GM23338 (cell line): Measurements from ENCODE around the gene CDH19. TPM values are rescaled to one million over a fixed set of nuclear protein-coding genes. Genes with fewer than 3 reads are reported as not detected.

ENCODE experiments used
- ATAC-seq: fragments of 200-7000 bp; cut with Tn5 transposase; 3 replicates; pipeline ENCODE4 v1.9.1; 2020
- DNase-seq: peaks from one replicate; pipeline ENCODE4 v3.0.0-alpha.2; 2015; ENCODE audit warnings: low spot score
- H2AFZ ChIP-seq: fragments of 200-600 bp; sonication (generic); 2 replicates; pipeline ENCODE4 v1.8.0; 2016; ENCODE audit warnings: antibody characterized with exemption, mild to moderate bottlenecking, moderate library complexity
- H3F3A ChIP-seq: fragments of 200-600 bp; sonication (generic); replicated peaks from 2 replicates; pipeline ENCODE4 v1.8.0; 2017; ENCODE audit warnings: antibody characterized with exemption, mixed run types, low read depth
- H3K27ac ChIP-seq: fragments of 200-600 bp; sonication (generic); 2 replicates; pipeline ENCODE4 v1.6.1; 2016; ENCODE audit warnings: low read depth
- H3K27me3 ChIP-seq: fragments of 200-600 bp; sonication (generic); 2 replicates; pipeline ENCODE4 v1.8.0; 2016; ENCODE audit warnings: mild to moderate bottlenecking, mixed run types, moderate library complexity; ENCODE audit not compliant: insufficient read depth
- H3K36me3 ChIP-seq: fragments of 200-600 bp; sonication (generic); 2 replicates; pipeline ENCODE4 v1.8.0; 2016; ENCODE audit warnings: mild to moderate bottlenecking; ENCODE audit not compliant: insufficient read depth
- H3K4me1 ChIP-seq: fragments of 200-600 bp; sonication (generic); 2 replicates; pipeline ENCODE4 v1.8.0; 2016; ENCODE audit warnings: mild to moderate bottlenecking, moderate library complexity; ENCODE audit not compliant: insufficient read depth
- H3K4me2 ChIP-seq: fragments of 200-600 bp; sonication (generic); 2 replicates; pipeline ENCODE4 v1.7.1; 2017; ENCODE audit warnings: mixed run types
- H3K4me3 ChIP-seq: fragments of 200-600 bp; sonication (generic); 2 replicates; pipeline ENCODE4 v1.6.1; 2016; ENCODE audit warnings: mixed run types
- H3K79me2 ChIP-seq: fragments of 200-600 bp; sonication (generic); replicated peaks from 2 replicates; pipeline ENCODE4 v1.8.0; 2017; ENCODE audit warnings: mild to moderate bottlenecking; ENCODE audit not compliant: insufficient read depth
- H3K9me2 ChIP-seq: fragments of 200-600 bp; sonication (generic); 2 replicates; pipeline ENCODE4 v1.8.0; 2017; ENCODE audit not compliant: insufficient read depth
- H4K20me1 ChIP-seq: fragments of 200-600 bp; sonication (generic); replicated peaks from 2 replicates; pipeline ENCODE4 v1.8.0; 2017; ENCODE audit warnings: mild to moderate bottlenecking; ENCODE audit not compliant: insufficient read depth
- H3K27ac Mint-ChIP-seq: 2 replicates; pipeline ENCODE4 v1.8.0; 2020; ENCODE audit warnings: inconsistent platforms, mild to moderate bottlenecking, moderate library complexity, mixed read lengths
- H3K27me3 Mint-ChIP-seq: 3 replicates; pipeline ENCODE4 v1.8.0; 2022; ENCODE audit warnings: low read depth, mild to moderate bottlenecking, moderate library complexity, mixed read lengths, inconsistent platforms; ENCODE audit not compliant: insufficient read depth, poor library complexity
- H3K36me3 Mint-ChIP-seq: 3 replicates; pipeline ENCODE4 v1.8.0; 2021; ENCODE audit warnings: low read depth, mild to moderate bottlenecking, inconsistent platforms, moderate library complexity, mixed read lengths
- H3K4me1 Mint-ChIP-seq: 3 replicates; pipeline ENCODE4 v1.8.0; 2020; ENCODE audit warnings: mild to moderate bottlenecking, inconsistent platforms, mixed read lengths
- H3K4me3 Mint-ChIP-seq: 3 replicates; pipeline ENCODE4 v1.8.0; 2021; ENCODE audit warnings: moderate library complexity, mild to moderate bottlenecking, inconsistent platforms, mixed read lengths
- H3K9me3 Mint-ChIP-seq: 3 replicates; pipeline ENCODE4 v1.8.0; 2020; ENCODE audit warnings: moderate library complexity, mild to moderate bottlenecking, inconsistent platforms, mixed read lengths
- CREB1 ChIP-seq: fragments of 250-450 bp; sonication (Bioruptor Pico); IDR thresholded peaks from 2 replicates; pipeline ENCODE4 v1.5.0; 2020; ENCODE audit warnings: low read depth, mild to moderate bottlenecking, moderate library complexity
- EZH2 ChIP-seq: fragments of 200-600 bp; sonication (generic); IDR thresholded peaks from one replicate; pipeline ENCODE4 v1.8.0; 2017; ENCODE audit warnings: antibody characterized with exemption, mild to moderate bottlenecking, low read depth; ENCODE audit not compliant: unreplicated experiment
- EZH2phosphoT487 ChIP-seq: fragments of 200-600 bp; sonication (generic); IDR thresholded peaks from one replicate; pipeline ENCODE4 v1.8.1; 2018; ENCODE audit warnings: antibody characterized with exemption; ENCODE audit not compliant: unreplicated experiment
- JUNB ChIP-seq: IDR thresholded peaks from one replicate; pipeline ENCODE4 v1.6.1; 2016; ENCODE audit warnings: antibody characterized with exemption; ENCODE audit not compliant: unreplicated experiment
- NANOG ChIP-seq: IDR thresholded peaks from 2 replicates; pipeline ENCODE4 v1.6.1; 2016; ENCODE audit warnings: antibody characterized with exemption, borderline replicate concordance
- POLR2AphosphoS5 ChIP-seq: IDR thresholded peaks from 2 replicates; pipeline ENCODE4 v1.6.1; 2016; ENCODE audit warnings: antibody characterized with exemption, low read depth
- STAT1 ChIP-seq: IDR thresholded peaks from one replicate; pipeline ENCODE4 v1.6.1; 2016; ENCODE audit warnings: antibody characterized with exemption; ENCODE audit not compliant: unreplicated experiment
- ZNF114 ChIP-seq: fragments of 250-450 bp; sonication (Bioruptor Pico); IDR thresholded peaks from 2 replicates; pipeline ENCODE4 v1.5.0; 2020; ENCODE audit warnings: mild to moderate bottlenecking, moderate library complexity
- ZNF331 ChIP-seq: fragments of 250-450 bp; sonication (Bioruptor Pico); IDR thresholded peaks from 2 replicates; pipeline ENCODE4 v1.5.0; 2020; ENCODE audit warnings: low read depth, mild to moderate bottlenecking, moderate library complexity
- polyA plus RNA-seq: library from polyadenylated mRNA; unstranded; fragments of >200 nt; fragmentation: Nextera tagmentation; extraction: Ambion mirVana; gene quantifications from 2 replicates; pipeline ENCODE4 v1.2.1, GENCODE V29; 2016
- total RNA-seq: library from RNA; depleted of rRNA; stranded (reverse); fragments of >200 nt; shearing (Covaris generic); gene quantifications from 2 replicates; pipeline ENCODE4 v1.2.3, GENCODE V29; 2014
- TF ChIP-seq, protein P1 (sequence below), 2 experiments: fragments of 200-600 bp in 1 of 2; sonication (generic) in 1 of 2; conservative IDR thresholded peaks; 2 replicates each; pipeline versions ENCODE4 v1.5.1 to v1.6.1; 2016 to 2017; ENCODE audit warnings: antibody characterized with exemption in 2 of 2, low read depth in 2 of 2, mild to moderate bottlenecking in 2 of 2, moderate library complexity in 1 of 2
- TF ChIP-seq, protein P2 (sequence below): IDR thresholded peaks from one replicate; pipeline ENCODE4 v1.6.1; 2018; ENCODE audit warnings: antibody characterized with exemption; ENCODE audit not compliant: unreplicated experiment
- TF ChIP-seq, protein P3 (sequence below): IDR thresholded peaks from 2 replicates; pipeline ENCODE4 v1.6.1; 2016; ENCODE audit warnings: antibody characterized with exemption
- TF ChIP-seq, protein P4 (sequence below): fragments of 250-450 bp; sonication (Bioruptor Pico); IDR thresholded peaks from 2 replicates; pipeline ENCODE4 v1.5.0; 2020; ENCODE audit warnings: mild to moderate bottlenecking, moderate library complexity

The CDH19 gene
- total and polyA plus RNA-seq, 2 experiments from 2014 or later: 0.03 TPM

DNA sequence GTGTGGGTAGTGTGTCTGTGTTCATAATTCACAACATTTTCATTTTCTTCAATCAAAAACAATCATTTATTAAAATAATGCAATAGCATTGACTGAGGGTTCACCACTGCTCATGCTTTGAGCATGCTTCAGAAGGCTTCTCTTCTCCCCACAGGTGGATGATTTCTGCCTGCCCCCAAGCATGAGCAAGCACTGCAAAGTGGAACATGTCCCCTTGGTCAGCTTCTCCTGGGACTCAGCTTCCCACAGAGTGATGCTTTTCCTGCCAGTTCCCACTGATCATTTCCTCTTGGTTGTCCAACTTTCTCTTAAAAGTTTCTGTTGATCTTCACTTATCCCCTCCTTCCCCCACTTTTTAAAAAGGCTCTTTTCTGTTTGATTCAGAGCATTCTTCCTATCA is 31.5 kb upstream of the CDH19 start:
- H3K9me3 Mint-ChIP-seq: no peaks in the 10 kb centered on the region
- no peak for TF ChIP-seq EZH2
- TF ChIP-seq ZNF114 (CRISPR knock-in tag): no peak
- TF ChIP-seq, protein P1, sequence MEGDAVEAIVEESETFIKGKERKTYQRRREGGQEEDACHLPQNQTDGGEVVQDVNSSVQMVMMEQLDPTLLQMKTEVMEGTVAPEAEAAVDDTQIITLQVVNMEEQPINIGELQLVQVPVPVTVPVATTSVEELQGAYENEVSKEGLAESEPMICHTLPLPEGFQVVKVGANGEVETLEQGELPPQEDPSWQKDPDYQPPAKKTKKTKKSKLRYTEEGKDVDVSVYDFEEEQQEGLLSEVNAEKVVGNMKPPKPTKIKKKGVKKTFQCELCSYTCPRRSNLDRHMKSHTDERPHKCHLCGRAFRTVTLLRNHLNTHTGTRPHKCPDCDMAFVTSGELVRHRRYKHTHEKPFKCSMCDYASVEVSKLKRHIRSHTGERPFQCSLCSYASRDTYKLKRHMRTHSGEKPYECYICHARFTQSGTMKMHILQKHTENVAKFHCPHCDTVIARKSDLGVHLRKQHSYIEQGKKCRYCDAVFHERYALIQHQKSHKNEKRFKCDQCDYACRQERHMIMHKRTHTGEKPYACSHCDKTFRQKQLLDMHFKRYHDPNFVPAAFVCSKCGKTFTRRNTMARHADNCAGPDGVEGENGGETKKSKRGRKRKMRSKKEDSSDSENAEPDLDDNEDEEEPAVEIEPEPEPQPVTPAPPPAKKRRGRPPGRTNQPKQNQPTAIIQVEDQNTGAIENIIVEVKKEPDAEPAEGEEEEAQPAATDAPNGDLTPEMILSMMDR (conservative IDR thresholded peaks at IDR 0.05; ENCODE audit: low read depth in 2 of 2): no peak
- TF ChIP-seq, protein P2, sequence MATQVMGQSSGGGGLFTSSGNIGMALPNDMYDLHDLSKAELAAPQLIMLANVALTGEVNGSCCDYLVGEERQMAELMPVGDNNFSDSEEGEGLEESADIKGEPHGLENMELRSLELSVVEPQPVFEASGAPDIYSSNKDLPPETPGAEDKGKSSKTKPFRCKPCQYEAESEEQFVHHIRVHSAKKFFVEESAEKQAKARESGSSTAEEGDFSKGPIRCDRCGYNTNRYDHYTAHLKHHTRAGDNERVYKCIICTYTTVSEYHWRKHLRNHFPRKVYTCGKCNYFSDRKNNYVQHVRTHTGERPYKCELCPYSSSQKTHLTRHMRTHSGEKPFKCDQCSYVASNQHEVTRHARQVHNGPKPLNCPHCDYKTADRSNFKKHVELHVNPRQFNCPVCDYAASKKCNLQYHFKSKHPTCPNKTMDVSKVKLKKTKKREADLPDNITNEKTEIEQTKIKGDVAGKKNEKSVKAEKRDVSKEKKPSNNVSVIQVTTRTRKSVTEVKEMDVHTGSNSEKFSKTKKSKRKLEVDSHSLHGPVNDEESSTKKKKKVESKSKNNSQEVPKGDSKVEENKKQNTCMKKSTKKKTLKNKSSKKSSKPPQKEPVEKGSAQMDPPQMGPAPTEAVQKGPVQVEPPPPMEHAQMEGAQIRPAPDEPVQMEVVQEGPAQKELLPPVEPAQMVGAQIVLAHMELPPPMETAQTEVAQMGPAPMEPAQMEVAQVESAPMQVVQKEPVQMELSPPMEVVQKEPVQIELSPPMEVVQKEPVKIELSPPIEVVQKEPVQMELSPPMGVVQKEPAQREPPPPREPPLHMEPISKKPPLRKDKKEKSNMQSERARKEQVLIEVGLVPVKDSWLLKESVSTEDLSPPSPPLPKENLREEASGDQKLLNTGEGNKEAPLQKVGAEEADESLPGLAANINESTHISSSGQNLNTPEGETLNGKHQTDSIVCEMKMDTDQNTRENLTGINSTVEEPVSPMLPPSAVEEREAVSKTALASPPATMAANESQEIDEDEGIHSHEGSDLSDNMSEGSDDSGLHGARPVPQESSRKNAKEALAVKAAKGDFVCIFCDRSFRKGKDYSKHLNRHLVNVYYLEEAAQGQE: no peak
- TF ChIP-seq POLR2AphosphoS5: no peak
- TF ChIP-seq EZH2phosphoT487: no peak
- no peak for TF ChIP-seq CREB1 (CRISPR knock-in tag)
- TF ChIP-seq ZNF331 (CRISPR knock-in tag): no peak
- TF ChIP-seq, protein P3, sequence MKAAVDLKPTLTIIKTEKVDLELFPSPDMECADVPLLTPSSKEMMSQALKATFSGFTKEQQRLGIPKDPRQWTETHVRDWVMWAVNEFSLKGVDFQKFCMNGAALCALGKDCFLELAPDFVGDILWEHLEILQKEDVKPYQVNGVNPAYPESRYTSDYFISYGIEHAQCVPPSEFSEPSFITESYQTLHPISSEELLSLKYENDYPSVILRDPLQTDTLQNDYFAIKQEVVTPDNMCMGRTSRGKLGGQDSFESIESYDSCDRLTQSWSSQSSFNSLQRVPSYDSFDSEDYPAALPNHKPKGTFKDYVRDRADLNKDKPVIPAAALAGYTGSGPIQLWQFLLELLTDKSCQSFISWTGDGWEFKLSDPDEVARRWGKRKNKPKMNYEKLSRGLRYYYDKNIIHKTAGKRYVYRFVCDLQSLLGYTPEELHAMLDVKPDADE: no peak
- TF ChIP-seq, protein P4, sequence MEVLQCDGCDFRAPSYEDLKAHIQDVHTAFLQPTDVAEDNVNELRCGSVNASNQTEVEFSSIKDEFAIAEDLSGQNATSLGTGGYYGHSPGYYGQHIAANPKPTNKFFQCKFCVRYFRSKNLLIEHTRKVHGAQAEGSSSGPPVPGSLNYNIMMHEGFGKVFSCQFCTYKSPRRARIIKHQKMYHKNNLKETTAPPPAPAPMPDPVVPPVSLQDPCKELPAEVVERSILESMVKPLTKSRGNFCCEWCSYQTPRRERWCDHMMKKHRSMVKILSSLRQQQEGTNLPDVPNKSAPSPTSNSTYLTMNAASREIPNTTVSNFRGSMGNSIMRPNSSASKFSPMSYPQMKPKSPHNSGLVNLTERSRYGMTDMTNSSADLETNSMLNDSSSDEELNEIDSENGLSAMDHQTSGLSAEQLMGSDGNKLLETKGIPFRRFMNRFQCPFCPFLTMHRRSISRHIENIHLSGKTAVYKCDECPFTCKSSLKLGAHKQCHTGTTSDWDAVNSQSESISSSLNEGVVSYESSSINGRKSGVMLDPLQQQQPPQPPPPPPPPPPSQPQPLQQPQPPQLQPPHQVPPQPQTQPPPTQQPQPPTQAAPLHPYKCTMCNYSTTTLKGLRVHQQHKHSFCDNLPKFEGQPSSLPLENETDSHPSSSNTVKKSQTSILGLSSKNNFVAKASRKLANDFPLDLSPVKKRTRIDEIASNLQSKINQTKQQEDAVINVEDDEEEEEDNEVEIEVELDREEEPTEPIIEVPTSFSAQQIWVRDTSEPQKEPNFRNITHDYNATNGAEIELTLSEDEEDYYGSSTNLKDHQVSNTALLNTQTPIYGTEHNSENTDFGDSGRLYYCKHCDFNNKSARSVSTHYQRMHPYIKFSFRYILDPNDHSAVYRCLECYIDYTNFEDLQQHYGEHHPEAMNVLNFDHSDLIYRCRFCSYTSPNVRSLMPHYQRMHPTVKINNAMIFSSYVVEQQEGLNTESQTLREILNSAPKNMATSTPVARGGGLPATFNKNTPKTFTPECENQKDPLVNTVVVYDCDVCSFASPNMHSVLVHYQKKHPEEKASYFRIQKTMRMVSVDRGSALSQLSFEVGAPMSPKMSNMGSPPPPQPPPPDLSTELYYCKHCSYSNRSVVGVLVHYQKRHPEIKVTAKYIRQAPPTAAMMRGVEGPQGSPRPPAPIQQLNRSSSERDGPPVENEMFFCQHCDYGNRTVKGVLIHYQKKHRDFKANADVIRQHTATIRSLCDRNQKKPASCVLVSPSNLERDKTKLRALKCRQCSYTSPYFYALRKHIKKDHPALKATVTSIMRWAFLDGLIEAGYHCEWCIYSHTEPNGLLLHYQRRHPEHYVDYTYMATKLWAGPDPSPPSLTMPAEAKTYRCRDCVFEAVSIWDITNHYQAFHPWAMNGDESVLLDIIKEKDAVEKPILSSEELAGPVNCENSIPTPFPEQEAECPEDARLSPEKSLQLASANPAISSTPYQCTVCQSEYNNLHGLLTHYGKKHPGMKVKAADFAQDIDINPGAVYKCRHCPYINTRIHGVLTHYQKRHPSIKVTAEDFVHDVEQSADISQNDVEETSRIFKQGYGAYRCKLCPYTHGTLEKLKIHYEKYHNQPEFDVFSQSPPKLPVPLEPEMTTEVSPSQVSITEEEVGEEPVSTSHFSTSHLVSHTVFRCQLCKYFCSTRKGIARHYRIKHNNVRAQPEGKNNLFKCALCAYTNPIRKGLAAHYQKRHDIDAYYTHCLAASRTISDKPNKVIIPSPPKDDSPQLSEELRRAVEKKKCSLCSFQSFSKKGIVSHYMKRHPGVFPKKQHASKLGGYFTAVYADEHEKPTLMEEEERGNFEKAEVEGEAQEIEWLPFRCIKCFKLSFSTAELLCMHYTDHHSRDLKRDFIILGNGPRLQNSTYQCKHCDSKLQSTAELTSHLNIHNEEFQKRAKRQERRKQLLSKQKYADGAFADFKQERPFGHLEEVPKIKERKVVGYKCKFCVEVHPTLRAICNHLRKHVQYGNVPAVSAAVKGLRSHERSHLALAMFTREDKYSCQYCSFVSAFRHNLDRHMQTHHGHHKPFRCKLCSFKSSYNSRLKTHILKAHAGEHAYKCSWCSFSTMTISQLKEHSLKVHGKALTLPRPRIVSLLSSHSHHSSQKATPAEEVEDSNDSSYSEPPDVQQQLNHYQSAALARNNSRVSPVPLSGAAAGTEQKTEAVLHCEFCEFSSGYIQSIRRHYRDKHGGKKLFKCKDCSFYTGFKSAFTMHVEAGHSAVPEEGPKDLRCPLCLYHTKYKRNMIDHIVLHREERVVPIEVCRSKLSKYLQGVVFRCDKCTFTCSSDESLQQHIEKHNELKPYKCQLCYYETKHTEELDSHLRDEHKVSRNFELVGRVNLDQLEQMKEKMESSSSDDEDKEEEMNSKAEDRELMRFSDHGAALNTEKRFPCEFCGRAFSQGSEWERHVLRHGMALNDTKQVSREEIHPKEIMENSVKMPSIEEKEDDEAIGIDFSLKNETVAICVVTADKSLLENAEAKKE: no peak
- no peak for TF ChIP-seq NANOG
- no peak for TF ChIP-seq STAT1
- TF ChIP-seq JUNB: no peak
- H3K27ac Mint-ChIP-seq: no peak overlapping the region

More for the DNA sequence above, 31.5 kb upstream of the CDH19 start:
- no peak overlapping the region for H3K4me2 ChIP-seq
- no peaks in the 10 kb centered on the region for H4K20me1 ChIP-seq
- no peak for ATAC-seq
- H3K27me3 ChIP-seq: no peaks in the 10 kb centered on the region
- no peak overlapping the region for H2AFZ ChIP-seq
- H3K4me3 Mint-ChIP-seq: no peak overlapping the region
- no peaks in the 10 kb centered on the region for H3K36me3 ChIP-seq
- H3K27ac ChIP-seq: no peak overlapping the region
- H3K4me3 ChIP-seq: no peak overlapping the region
- no peaks in the 10 kb centered on the region for H3F3A ChIP-seq
- H3K4me1 ChIP-seq: no peaks in the 10 kb centered on the region
- no peaks in the 10 kb centered on the region for H3K36me3 Mint-ChIP-seq
- no peaks in the 10 kb centered on the region for H3K9me2 ChIP-seq
- no peak for DNase-seq
- no peaks in the 10 kb centered on the region for H3K79me2 ChIP-seq
- no peaks in the 10 kb centered on the region for H3K27me3 Mint-ChIP-seq
- H3K4me1 Mint-ChIP-seq: no peaks in the 10 kb centered on the region
